ENCODE measurements around the gene SPI1.

SPI1 gene

DNA sequence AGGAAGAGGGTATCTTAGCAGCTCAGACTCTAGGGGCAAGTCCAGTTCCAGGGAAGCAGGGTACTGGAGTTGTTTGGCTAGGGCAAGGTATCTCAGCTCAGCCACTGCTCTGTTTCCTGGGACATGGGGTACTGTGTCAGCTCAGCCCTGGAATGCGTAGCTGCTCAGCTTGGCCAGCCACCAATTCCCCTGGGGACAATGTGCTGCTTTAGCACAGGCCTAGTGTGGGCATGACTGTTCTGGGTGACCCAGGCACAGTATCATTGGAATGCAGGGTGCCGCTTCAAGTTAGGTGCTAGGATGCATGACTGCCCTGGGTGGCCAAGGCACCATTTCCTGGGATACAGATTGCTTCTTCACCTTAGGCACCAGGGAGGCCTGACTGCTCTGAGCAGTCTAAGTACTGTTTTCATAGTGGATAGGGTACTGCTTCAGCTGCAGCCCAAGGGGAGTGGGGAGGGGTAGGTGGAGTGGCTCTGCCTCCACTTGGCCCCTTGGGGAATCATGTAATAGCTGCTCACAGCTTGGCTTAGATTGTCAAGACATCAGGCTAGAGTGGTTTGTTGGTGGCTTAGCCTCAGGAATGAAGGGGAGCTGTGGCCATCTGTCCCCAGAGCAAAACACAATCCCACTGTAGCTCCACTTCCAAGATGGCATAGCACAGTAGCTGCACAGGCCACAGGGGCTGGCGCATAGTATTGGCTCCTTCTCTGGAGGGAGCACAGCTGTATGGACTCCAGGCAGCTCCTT is 72.4 kb downstream of the SPI1 start:
- Histone ChIP-seq H3K27ac (ENCODE audit: insufficient read depth in 1 of 2, low read depth in 1 of 2, low read length in 2 of 2, poor library complexity in 1 of 2, severe bottlenecking in 2 of 2) (no peak overlapping the region), H3K9me3 (ENCODE audit: control extremely low read depth in 1 of 5, control insufficient read depth in 4 of 5, insufficient read depth in 2 of 5, low read depth in 1 of 5, low read length in 4 of 5) (peaks cover 0 to 14% (median 10%) of the 10 kb centered on the region in 5 experiments), H3K36me3 (ENCODE audit: control insufficient read depth in 4 of 4, insufficient read depth in 4 of 4, low read length in 3 of 4) (peaks cover 32 to 92% (median 73%) of the 10 kb centered on the region in 4 experiments), H3K4me1 (ENCODE audit: control extremely low read depth in 1 of 4, control insufficient read depth in 4 of 4, insufficient read depth in 4 of 4, low read length in 3 of 4) (no peaks in the 10 kb centered on the region), H3K4me3 (ENCODE audit: control insufficient read depth in 1 of 7, extremely low read depth in 1 of 7, insufficient read depth in 4 of 7, low read depth in 2 of 7, low read length in 6 of 7) (no peak overlapping the region), H3K27me3 (replicated peaks in 2 of 5; ENCODE audit: control insufficient read depth in 4 of 5, insufficient read depth in 5 of 5, low read length in 4 of 5) (no peaks in the 10 kb centered on the region)
- CTCF ChIA-PET: interaction anchor here (0.9 to 2.4 kb wide), 8 partner anchors 10 to 46 kb away, joined by 3 to 11 read pairs (median 4); partner anchors contain the start of gene MYBPC3
- DNase-seq: no peak
- POLR2A ChIA-PET: no interaction called here
- WGBS (ENCODE audit: insufficient coverage): 95% methylated on average over 2 of the region's 3 CpGs

All from common myeloid progenitor, CD34-positive (primary cell).